ENCODE results near the gene PTEN.
A peak's percentile ranks its signal among the peaks of the same experiment; 100 is the strongest.

GRCh38 chr10:87817609-87818504 is 45.6 kb upstream of the PTEN start, which contains the start of gene ATAD1:
- TF ChIP-seq RBBP5 (IDR thresholded peaks at IDR 0.05; ENCODE audit: borderline replicate concordance, insufficient read depth, low read length, poor library complexity, severe bottlenecking) (peak; percentile 61), NONO (IDR thresholded peaks at IDR 0.05; ENCODE audit: low read depth in 2 of 2, low read length in 1 of 2) (no peak), CBX8 (IDR thresholded peaks at IDR 0.05; ENCODE audit: borderline replicate concordance, extremely low read depth, low read depth, low read length, poor library complexity, severe bottlenecking) (no peak), GABPB1 (CRISPR knock-in tag; IDR thresholded peaks at IDR 0.05) (peak; percentile 71), KLF1 (tag; IDR thresholded peaks at IDR 0.05) (peak; percentile 43; the same call in 1 of the 2 replicates)

All from K562 (cell line).